Body of pancreas (tissue), 4 donors: ENCODE data around the gene WDR93.

ENCODE experiments used
- CTCF ChIP-seq, 7 experiments: fragments of 450-650 bp in 4 of 7; fragments of 200-600 bp in 3 of 7; sonication (generic) in 3 of 7; IDR thresholded peaks; one replicate each; pipeline ENCODE4 v1.5.1; 2016 to 2019; ENCODE audit warnings: antibody characterized with exemption in 7 of 7
- POLR2A ChIP-seq, 3 donors: fragments of 450-650 bp; IDR thresholded peaks; one replicate each; pipeline ENCODE4 v1.6.1; 2016; ENCODE audit warnings: antibody characterized with exemption in 3 of 3, mild to moderate bottlenecking in 2 of 3

GRCh38 chr15:89657686-89658200, 32.9 kb upstream of the WDR93 start:
- TF ChIP-seq POLR2A (IDR thresholded peaks at IDR 0.05) (no peak), CTCF (IDR thresholded peaks at IDR 0.05) (no peak)
